GM19043 (cell line): ENCODE results near the gene CRPPA.
"Not testable (repeated sequence)": the region's sequence is repeated elsewhere in the genome, so short reads cannot be mapped to it uniquely, and the experiment has no call there.

ENCODE experiments used
- ATAC-seq: cut with Tn5 transposase; IDR thresholded peaks from one replicate; pipeline ENCODE4 v1.9.1; 2021; ENCODE audit warnings: low read depth; ENCODE audit not compliant: unreplicated experiment

The CRPPA gene

GRCh38 chr7:16399265-16399831 is 22.0 kb downstream of the CRPPA start:
- no peak for ATAC-seq

- no peak for ATAC-seq
These were observed 23.0 kb downstream of the CRPPA start for GRCh38 chr7:16398146-16399017.

GRCh38 chr7:16397501-16398145 is 23.7 kb downstream of the CRPPA start:
- ATAC-seq: no peak

- no peak for ATAC-seq
These were observed 24.4 kb downstream of the CRPPA start for GRCh38 chr7:16396766-16397500.

- no peak for ATAC-seq
These were observed 26.2 kb downstream of the CRPPA start for GRCh38 chr7:16395121-16395520.

GRCh38 chr7:16393862-16394422 is 27.4 kb downstream of the CRPPA start:
- ATAC-seq: no peak

GRCh38 chr7:16392990-16393523 is 28.3 kb downstream of the CRPPA start:
- no peak for ATAC-seq

- ATAC-seq: not testable (repeated sequence)
These were observed 37.6 kb downstream of the CRPPA start for GRCh38 chr7:16383786-16384185.

GRCh38 chr7:16383103-16383502 is 38.2 kb downstream of the CRPPA start:
- not testable (repeated sequence) for ATAC-seq
